Fibroblast of skin of right quadriceps (primary cell): Measurements from ENCODE around the gene HMCN2.

Experiments used
- DNase-seq: peaks from one replicate; pipeline ENCODE4 v3.0.0-alpha.2; 2013

The HMCN2 gene, protein sequence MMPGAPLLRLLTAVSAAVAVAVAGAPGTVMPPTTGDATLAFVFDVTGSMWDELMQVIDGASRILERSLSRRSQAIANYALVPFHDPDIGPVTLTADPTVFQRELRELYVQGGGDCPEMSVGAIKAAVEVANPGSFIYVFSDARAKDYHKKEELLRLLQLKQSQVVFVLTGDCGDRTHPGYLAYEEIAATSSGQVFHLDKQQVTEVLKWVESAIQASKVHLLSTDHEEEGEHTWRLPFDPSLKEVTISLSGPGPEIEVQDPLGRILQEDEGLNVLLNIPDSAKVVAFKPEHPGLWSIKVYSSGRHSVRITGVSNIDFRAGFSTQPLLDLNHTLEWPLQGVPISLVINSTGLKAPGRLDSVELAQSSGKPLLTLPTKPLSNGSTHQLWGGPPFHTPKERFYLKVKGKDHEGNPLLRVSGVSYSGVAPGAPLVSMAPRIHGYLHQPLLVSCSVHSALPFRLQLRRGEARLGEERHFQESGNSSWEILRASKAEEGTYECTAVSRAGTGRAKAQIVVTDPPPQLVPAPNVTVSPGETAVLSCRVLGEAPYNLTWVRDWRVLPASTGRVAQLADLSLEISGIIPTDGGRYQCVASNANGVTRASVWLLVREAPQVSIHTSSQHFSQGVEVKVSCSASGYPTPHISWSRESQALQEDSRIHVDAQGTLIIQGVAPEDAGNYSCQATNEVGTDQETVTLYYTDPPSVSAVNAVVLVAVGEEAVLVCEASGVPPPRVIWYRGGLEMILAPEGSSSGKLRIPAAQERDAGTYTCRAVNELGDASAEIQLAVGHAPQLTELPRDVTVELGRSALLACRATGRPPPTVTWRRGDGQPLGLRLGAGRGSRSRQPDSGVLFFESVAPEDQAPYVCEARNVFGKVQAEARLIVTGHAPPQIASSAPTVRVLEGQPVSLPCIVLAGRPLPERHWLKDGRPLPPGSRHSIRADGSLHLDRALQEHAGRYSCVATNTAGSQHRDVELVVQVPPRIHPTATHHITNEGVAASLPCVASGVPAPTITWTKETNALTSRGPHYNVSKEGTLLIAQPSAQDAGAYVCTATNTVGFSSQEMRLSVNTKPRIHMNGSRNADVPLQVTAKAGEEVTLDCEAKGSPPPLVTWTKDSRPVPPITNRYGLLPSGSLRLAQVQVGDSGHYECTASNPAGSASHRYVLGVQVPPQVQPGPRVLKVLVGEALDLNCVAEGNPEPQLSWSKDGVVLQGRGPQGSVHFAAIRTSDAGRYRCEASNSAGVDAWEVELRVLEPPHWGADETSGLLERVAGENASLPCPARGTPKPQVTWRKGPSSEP (N-terminal part only)

DNA sequence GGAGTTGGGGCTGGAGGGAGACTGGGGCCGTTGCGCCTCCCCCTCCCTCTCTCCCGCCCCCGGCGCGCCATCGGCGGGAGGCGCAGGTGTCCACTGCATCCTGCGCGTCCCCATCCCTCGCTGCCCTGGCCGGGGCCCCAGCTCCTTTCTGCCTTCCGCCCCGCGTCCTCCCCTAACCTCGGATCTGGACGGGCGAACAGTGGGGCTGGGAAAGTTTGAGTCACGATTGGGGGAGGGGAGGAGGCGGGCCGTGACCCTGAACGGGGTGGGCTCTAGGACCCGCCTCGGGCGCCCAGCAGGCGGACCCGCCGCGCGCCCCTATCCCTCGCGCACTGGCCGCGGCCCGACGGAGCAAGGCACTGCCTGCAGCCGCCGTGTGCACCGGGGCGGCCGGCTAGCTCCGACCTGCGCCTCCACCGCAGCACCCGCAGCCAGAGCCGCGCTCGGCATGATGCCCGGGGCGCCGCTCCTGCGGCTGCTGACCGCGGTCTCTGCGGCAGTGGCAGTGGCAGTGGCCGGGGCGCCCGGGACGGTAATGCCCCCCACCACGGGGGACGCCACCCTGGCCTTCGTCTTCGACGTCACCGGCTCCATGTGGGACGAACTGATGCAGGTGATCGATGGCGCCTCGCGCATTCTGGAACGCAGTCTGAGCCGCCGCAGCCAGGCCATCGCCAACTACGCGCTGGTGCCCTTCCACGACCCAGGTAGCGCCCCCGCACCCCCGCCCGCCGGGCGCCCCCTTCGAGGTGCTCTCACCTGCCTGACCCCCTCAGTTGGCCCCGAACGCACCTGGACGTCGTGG, at the start of gene HMCN2:
HMCN2 (plus strand) TSS at position 330 of the 805 bp plus-strand sequence; CDS start at position 449, 119 bp downstream.
- DNase-seq, result no peak

DNA sequence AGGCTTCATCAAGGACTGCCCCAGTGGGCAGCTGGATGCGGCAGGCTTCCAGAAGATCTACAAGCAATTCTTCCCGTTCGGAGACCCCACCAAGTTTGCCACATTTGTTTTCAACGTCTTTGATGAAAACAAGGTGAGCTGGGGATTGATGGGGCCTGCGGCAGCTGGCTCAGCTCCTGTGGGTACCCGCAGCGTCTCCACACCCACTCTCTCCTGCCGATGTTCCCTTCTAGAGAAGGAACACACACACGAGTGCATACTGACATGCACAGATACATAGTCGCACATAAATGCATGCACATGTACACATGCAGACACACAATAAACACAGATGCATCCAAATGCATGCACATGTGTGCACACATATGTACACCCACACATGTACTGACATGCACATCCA, 47.7 kb upstream of the HMCN2 start:
- no peak for DNase-seq

DNA sequence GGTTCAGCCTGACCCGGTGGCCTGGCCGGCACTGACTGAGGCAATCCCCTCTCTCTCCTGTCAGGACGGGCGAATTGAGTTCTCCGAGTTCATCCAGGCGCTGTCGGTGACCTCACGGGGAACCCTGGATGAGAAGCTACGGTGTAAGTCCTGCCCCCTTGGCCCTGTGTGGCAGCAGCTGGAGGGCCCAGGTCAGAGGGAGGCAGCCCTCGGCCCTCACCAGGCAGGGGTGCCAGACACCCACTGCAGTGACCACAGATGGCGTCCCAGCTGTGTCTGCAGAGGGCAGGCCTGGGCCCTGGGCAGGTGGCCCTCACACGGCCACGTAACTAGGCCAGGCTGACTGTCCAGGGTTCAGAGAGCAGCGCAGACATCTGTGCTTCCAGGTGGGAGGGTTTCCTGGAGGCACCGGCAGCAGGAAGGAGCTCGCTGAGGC, 45.9 kb upstream of the HMCN2 start:
- no peak for DNase-seq

DNA sequence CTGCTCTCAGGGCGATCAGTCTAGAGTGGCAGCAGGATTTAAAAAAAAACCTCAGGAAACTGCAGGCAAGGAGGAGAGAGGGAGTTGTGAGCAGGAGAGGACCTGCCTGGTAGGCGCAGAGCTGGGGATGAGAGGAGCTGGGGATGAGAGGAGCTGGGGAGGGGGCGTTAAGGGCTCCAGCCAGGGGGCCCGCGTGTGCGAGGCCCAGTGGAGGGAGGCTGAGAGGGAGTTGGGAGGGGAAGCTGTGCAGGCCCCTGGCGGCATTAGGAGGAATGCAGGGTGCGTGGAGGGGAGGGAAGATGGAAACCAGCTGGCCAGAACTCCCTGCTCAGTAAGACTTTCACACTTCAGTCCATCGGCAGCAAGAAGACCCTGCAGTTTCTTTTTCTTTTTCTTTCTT, 45.2 kb upstream of the HMCN2 start:
- peak; percentile 48 for DNase-seq

DNA sequence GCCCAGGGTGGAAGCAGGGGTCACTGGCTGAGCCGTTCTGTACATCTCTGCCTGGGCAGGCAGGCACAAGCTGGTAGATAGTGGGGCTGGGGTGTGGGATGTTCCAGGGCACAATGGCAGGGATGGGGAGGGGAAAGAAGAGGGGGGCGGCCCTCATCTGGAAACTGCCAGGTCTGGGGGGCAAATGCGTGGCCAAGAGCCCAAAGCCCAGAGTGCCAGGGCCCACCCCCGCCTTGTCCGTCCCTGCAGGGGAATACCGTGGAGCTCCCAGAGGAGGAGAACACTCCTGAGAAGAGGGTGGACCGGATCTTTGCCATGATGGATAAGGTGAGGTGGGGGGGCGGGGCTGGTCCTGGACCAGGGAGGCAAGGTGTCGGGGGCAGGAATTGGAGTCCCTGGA, 42.7 kb upstream of the HMCN2 start:
- no peak for DNase-seq

DNA sequence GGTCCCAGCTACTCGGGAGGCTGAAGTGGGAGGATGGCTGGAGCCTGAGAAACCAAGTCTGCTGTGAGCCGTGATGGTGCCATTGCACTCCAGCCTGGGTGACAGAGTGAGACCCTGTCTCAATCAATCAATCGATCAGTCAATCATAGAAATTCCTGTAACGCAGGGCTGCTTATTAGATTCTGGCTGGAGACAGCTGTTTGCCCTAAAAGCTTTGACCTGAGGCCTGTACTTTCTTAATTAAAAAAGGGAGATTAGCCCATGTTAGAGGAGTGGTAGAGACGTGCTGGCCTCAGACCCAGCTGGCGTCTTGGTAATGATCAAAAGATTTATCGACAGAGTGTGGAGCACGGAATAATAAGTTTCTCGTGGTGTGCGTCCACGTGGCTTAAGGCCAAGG, 40.5 kb upstream of the HMCN2 start:
- DNase-seq, result no peak

DNA sequence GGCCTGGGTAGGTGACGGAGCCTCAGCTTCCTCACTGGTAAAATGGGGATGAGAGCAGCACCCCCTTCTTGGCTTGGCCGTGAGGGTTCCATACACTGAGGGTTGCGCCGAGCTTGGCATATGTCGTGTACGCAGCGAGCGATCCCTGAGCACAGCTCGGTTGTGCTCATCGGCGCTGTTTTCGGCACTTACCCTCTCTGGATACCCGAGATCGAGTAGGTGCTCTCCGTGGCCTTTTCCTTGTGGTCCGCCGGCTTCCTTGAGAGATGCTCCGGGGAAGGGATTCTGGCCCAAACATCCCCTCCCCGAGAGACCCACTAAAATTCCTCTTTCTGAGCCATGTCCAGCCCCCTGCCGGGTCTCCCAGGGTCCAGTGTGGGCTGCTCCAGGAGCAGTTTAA, 40.0 kb upstream of the HMCN2 start:
- DNase-seq, result no peak

DNA sequence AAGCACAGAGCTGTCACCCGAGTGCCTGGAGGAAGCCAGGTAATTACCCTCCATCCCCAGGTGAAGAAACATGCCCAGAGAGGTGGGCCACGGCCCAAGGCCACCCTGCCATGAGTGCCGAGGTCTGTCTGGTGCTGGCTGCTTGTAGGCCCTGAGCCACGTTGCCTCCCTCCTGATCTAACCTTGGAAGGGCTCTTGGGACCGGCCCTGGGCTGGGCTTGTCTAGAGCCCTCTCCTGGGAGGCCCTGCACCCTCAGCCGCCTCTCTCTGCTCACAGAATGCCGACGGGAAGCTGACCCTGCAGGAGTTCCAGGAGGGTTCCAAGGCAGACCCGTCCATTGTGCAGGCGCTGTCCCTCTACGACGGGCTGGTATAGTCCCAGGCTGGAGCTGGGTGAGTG, 39.4 kb upstream of the HMCN2 start:
- no peak for DNase-seq

DNA sequence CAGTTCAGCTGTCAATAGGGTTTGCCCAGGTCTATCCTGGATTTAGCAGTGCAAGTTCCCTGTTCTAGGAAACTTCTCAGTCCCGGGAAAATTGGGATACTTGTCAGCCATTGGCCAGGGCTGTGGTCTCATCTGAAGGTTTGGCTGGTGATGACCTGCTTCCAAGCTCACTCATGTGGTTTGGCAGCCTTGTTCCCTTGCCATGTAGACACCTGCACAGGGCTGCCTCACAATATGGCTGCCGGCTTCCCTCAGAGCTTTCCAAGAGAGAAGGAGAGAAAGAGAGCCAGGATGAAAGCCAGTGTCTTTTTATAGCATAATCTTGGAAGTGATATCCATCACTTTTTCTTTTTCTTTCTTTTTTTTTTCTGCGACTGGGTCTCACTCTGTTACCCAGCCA, 37.7 kb upstream of the HMCN2 start:
- DNase-seq, result no peak

DNA sequence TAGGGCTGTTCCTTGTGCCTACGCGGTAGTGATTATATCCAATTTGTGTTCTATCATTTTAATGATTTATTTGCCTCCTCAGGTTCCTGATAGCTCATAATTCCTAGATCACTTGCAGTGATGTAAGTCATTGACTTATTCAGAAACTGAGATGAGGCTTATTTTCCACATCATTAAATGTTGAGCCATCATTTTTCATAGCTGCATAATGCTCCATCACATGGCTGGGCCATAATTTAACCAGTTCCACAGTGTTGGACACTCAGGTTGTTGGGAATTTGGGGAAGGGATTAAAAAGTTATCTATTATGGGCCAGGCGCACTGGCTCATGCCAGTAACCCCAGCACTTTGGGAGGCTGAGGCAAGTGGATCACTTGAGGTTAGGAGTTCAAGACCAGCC, 35.8 kb upstream of the HMCN2 start:
- no peak for DNase-seq

DNA sequence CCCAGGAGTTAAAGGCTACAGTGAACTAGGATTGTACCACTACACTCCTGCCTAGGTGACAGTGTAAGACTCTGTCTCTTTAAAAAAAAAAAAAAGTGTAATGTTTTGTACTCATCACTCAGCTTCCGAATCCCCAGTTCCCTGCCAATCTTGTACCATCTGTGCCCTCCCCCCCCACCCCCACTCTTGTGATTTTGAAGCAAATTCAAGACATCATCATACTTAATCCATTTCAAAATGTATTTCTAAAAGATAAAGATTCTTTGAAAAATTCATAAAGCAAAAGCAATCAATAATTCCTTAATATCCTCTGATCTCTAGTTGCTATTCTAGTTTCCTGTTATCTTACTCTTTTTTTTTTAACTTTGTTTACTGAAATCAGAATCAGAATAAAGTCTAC, 34.9 kb upstream of the HMCN2 start:
- no peak for DNase-seq

DNA sequence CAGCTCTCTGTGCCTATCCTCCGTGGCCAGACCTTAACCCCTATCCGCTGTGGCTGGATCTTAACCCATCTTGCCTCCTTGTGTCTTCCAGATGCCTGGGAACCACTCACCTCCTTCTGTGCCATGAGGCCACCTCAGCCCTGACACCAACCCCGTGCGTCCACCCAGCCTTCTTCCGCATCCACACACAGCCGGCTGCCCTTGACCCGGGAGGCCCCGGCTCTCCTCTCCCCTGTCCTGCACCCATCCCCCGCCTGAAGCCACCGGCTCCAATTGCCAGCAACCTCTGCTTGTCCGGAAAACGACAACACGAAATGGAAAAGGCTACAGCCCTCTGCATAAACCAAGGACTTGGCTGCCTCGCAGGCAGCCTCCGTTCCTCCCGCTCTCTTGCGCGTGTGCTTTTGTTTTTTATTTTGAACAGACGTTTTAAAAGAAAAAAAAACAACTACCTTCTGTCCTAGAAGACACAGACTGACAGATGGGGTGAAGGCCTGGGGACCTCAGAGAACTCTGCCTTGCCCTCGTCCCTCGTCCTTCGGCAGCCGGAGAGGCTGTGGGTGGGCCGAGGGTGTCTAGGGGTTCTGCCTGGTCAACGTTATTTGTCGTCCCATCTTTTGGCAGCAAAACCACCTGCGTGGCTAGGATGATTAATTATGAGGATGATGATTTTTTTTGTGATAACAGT, 32.5 kb upstream of the HMCN2 start:
- DNase-seq, result no peak

DNA sequence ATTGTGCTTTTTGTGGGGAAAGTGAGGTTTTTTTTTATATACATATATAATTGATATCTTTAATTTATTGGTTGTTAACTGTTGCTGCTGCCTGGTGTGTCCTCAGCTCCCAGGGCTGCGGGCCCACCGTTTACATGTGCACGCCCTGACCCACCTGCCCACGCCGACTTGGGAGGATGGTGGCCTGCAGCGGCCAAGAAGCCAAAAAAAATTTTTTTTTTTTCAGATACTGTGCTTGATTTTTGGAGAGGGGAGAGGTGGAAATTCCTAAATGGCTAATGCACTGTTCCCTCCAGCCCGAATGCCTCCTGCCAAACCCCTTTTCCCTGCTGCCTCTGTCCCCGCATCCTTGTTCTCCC, 32.0 kb upstream of the HMCN2 start:
- no peak for DNase-seq

DNA sequence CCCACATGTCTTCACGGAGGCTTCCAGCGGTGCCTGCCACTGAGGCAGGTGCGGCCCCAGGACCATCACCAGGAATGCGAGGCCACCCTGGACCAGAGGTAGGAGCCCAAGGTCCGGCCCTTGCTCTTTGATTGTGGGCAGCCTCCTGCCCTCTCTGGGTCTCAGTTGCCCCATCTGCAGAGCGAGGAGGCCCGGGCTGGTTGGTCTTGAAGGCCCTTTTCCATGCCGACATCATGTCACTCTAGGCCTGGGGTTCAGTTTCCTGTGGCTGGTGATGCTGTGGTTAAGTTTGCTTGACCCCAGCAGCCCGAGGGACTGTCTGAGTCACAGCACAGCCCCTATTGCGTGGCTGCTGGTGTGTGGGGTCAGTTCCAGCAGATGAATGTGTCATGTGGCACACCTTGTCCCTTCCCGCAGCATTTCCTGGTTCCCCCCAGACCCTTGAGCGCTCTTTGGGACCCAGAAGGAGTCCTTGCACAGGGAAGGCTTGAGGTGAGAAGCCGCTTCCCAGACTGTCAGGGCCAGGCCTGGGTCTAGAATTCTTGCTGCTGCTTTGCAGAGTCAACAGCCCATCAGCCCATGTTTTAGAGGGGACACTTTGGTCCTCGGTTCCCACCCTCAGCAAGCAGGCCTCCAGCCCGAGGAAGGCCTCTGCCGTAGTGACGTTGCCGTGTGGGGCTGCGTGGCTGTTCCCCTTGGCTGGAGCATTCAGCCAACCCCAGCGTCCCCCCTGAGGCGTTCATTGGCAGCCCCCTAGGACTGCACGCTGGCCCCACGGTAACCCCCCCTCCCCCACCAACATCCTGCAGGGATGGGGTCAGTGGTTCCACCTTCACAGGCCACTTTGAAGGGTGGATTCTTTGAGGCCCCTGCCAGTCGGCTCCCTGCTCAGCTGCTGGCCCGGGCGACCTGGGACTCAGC, 31.0 kb upstream of the HMCN2 start:
- DNase-seq, result no peak

DNA sequence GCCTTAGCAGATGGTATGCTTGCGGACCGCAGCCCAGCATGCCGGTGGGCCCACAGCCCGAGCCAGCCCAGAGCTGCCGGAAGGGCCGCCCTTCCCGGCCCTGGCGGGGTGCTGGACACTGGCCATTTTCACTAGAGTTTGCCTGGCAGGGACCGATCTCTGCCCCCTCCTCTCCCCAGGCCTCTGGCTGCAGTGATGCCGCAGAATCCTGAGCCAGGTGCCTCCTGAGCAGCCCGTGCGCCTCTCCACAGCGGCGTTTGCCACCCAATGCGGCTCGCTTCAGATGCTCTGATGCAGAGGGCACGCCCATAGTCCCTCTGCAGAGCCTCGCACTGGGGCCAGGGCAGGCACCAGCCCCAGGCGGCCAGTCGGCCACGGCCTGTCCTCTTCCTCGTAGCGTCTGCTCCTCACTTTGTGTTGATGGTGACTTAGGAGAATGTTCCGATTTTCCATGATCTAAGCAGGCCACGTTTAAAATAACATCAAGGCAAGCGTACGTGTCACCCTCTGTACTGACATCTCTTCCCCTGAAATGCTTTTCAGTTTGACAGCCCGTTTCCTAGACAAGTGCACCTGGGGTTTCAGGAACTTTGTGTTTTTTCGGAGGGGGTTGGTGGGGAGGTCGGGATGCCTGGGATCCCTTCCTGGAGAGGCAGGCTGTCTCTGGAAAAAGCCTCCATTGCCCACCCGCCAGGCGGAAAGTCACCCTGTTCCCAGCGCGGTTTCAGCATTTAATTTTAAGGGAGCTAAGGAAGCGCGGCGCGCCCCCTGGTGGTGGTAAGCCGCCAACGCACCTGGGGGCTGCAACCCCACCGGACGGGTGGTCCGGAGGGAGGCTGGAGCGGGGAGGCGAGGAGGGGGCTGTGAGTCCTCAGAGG, 29.8 kb upstream of the HMCN2 start:
- peak; percentile 51 for DNase-seq

DNA sequence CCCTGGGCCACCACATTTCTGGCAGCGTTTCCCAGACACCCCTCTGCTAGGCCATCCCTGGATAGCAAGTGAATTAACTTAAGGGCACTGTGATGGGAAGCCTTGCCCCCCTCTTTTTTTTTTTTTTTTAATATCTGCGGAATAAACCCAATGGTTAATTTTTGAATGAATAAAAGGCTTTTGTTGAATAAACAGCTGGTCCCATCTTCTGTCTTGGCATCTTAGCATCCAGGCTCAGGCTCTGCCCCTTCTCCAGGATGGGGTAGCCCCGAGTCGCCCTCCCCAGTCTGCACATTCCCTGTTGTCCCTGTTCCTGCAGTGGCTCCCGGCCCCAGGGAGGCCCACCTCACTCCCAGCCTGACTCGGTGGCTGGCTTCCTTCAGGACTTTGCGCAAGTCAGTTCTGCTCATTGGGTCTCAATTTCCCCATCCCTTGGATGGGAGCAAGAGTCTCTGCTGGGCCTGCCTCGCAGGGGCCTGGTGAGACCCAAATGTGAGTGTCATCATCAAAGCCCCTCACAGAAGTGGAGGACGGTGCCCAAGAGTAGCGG, 29.0 kb upstream of the HMCN2 start:
- DNase-seq, result no peak

DNA sequence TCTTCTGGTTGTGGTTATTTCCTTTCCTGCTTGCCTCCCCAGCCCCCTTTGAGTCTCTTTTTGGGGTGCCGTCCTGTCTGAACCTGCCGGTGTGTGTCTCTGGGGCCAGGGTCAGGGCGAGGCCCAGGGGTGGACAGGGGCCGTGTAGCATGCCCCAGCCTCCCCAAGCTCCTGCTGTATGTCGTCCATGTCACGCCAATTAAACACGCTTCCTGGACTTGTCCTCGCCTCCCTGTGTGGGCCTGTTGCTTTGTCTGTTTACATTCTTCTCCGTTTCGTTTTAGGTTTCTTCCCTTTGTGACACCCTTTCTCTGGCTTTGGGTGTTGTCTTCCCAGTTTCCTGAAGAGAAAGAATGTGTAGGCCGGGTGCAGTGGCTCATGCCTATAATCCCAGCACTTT, 28.5 kb upstream of the HMCN2 start:
- no peak for DNase-seq

DNA sequence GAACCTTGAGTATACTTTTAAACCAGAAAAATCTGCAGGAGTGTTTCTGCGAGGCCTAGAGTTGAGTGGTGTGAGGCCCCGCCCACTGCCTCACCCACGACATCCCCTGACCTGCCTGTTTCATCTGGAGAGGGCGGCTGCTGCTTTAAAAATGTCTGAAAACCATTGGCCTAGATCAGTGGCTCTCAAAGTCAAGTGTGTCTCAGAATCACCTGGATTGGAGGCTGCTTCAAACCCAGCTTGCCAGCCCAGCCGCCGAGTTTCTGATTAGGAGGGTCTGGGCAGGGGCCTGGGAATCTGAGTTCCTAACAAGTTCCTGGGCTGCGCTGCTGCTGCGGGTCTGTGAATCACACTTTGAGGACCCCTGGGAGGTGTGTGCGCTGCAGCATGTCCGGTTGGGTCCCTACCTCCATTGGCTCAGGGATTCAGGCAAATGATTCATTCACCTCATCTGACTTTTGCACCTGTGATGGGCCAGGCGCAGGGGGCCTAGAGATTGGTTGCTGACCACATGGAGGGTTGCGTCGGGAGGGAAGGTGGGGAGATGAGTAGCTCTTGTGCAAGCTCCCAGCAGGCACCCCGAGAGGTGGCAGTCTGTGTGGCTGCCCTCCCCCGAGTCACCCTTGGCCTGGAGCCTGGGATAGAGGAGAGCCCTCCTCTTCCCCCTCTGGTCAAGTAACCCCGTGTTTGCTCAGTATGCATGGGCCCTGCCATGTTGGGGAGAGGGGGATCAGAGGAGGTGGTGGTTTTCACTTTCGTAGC, 27.6 kb upstream of the HMCN2 start:
- no peak for DNase-seq

DNA sequence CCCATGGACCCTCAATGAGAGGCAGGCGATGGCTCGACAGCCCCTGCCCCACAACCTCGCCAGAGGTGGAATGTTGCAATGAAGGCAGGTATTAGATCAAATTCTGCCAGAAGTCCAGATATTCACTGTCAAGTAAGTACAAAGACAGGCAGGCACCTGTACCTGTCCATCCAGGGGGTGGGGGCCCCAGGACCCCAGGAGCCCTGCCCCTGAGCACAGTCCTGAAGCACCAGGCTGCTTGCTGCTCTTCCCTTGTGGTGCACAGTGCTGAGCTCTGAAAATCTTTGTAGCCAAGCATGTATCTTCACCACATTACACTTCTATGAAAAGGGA, 26.2 kb upstream of the HMCN2 start:
- no peak for DNase-seq
